ENCODE results near the gene PDE9A.

GRCh38 chr21:42764883-42765282, 111.5 kb downstream of the PDE9A start:
- TF ChIP-seq, protein P1, sequence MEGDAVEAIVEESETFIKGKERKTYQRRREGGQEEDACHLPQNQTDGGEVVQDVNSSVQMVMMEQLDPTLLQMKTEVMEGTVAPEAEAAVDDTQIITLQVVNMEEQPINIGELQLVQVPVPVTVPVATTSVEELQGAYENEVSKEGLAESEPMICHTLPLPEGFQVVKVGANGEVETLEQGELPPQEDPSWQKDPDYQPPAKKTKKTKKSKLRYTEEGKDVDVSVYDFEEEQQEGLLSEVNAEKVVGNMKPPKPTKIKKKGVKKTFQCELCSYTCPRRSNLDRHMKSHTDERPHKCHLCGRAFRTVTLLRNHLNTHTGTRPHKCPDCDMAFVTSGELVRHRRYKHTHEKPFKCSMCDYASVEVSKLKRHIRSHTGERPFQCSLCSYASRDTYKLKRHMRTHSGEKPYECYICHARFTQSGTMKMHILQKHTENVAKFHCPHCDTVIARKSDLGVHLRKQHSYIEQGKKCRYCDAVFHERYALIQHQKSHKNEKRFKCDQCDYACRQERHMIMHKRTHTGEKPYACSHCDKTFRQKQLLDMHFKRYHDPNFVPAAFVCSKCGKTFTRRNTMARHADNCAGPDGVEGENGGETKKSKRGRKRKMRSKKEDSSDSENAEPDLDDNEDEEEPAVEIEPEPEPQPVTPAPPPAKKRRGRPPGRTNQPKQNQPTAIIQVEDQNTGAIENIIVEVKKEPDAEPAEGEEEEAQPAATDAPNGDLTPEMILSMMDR (IDR thresholded peaks at IDR 0.05; ENCODE audit: poor library complexity): no peak
- no peak for TF ChIP-seq EZH2 (IDR thresholded peaks at IDR 0.05; ENCODE audit: borderline replicate concordance)
